Hematopoietic multipotent progenitor cell treated with erythropoietin and hydrocortisone succinate and interleukin-3 and kit ligand, for 15 days (in vitro differentiated cells): ENCODE results near the gene OFD1.

Source experiments
- DNase-seq: peaks from one replicate; pipeline ENCODE4 v3.0.0-alpha.2; 2015; ENCODE audit warnings: low spot score

Gene OFD1

DNA sequence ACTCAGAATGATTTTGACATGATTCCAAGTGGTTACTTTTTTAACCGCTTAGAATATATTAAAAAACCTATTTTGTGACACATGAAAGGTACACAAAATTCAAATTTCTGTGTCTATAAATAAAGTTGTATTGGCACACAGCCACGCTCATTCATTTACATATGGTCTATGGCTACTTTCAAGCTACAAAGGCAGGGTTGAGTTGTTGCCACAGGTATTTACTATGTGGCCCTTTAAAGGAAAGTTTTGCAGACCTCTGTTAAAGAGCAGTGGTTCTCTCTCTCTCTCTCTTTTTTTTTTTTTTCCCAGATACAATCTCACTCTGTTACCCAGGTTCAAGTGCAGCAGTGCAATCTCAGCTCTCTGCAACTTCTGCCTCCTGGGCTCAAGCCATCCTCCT, 59.3 kb downstream of the OFD1 start:
- DNase-seq, result no peak

DNA sequence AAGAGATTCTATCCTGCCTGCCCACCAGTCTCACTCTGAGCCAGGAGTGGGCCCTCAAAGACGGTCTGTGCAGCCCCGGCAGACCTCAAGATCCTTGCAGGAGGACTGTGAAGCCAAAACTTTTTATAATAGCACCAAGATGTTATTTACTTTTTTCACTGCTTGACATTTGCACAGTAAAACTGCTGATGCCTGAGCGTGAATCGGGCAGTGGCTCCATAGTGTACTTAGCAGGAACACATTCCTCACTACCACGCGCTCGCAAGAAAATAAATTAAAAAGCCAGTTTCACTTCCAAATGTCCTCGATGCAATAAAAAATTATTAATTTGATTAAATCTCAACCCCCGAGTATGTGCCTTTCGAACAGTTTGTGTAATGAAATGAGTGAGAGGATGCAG, 59.9 kb downstream of the OFD1 start:
- DNase-seq, result no peak

DNA sequence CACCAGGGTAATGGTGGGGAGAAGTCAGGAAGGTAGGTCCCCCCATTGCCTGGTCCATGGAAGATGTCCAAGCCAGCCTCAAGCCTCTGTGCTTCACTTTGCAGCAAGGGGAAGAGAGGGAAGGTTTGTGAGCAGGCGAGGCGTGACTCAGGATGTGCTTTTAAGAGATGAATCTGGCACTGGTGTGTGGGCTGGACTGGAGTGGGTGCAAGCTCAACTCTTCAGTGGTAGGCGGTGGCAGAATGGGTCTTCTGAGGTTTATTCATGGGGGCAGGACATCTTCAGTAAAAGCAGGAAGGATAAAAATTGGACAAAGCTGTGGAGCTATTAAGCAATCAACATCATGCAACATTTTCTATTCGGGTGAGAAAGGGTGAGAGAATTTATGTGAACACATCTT, 63.0 kb downstream of the OFD1 start:
- DNase-seq, result no peak

DNA sequence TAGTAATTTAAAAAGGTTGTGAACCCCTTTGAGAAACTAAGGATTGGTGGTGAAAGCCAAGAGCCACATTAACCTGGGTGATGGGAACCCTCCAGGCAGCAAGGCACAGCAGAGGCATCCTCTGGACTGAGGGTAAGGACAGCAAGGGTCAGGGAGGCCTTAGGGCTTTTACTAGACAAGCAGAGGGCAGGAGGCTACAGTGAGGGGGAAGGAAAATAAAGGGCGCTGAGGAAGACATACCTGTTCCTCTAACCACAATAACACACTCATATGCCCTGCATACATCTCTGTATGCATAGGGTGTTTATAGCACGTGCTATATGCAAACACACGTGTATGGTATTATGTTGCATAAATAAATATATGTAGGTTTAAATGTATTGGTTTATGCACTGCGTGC, 63.6 kb downstream of the OFD1 start:
- DNase-seq, result no peak

DNA sequence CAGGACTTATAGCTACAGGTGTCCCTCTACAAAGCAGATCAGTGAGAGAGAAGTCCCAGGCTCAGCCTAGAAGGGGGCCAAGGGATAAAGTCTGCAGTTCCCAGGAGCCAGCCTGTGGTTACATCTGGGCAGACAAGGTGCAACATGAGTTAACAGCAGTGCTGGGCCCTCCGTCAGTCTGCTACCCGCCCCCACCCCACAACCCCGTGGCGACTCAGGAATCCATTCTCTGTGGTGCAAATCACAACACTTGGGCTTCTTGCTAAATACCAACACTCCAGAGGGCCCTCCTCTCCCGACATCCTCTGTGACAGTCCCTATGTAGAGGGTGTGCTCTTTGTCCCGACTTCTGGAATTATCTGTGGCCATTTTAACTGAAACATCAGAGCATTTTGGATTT, 68.6 kb downstream of the OFD1 start:
- DNase-seq, result no peak

DNA sequence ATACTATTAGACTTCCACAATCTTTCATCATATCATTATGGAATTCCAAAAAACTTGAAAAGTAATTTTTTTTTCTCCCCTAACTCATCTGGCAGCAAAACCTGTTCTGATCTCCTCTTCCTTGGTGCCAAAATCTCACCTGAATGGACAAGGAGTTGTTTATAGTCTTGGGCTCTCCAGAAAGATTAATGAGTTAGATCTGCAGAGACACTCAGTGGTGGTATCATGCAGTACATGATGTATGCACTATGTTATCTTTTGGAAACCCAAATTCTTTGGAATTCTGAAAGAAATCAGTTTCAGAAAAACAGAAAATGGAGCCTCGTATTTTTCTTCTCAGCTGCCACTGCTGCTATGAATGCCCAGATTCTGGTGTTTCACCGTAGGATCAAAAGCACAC, 70.7 kb downstream of the OFD1 start:
- DNase-seq, result no peak

DNA sequence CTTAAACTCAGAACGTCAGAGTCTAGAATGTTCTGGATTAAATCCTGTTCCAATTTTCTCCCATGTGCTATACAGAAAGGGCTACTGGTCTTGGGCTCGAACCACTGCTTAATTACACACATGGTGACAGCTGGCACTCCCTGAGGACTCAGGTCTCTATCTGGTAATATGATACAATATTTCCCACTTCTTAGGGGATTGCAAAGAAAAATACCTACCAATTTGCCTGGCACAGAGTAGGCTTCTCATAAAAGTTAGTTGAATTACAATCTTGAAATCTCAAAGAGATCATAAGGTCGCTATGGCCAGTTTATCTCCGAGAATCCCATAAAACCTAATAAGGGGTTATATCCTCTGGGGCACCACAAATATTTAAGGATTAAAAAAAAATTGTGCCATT, 73.7 kb downstream of the OFD1 start:
- no peak for DNase-seq

DNA sequence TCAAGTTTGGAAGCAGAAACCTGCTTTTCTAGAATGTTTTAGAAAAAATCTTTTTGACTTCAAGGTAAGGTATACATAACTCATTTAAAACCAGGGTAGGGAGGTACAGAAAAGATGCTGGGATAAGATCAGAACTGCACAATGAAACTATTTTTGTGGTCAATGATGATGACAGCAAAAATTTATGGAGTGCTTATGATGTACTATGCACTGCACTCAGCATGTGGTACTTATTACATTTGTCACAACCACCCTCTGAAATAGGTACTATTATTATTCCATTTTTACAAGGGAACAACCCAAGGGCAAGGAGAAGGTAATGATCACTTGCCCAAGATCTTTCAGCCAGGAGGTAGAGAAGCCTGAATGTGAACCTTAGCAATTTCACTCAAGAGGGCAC, 74.3 kb downstream of the OFD1 start:
- DNase-seq, result no peak

DNA sequence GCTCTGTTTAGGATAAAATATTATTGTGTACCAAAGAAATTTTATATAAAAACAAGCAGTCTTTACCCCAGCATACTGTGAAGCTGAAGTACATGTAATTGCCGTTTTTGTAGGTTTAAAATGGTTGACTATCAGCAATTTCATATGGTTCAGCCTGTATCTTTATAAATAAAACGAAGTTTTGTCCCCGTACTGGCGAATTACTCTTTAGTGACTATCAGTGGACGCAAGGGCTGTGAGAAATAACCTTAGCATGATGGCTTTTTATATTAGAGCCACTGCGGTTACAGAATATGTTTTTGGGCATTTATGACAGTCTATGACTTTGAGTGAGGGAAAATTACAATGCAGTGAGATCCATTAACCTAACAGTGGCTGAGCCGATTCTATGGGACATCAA, 81.1 kb downstream of the OFD1 start:
- DNase-seq, result no peak

DNA sequence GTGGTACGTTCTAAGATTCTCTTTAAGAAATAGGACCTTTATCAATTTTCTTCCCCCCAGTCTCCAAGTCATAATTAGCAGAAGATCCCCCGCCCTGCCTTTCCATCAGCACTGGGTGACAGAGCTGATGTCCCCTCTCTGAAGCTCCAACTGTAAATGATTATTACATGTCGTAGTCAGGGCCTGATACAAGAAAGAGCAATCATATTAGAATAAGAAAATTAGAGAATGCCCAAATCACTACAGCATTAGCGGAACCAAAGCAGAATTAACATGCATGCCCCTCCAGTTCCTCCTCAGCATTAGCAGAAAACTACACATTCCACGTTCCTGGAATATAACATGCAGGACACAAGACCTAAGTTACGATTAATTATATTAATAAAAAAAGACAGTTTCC, 81.6 kb downstream of the OFD1 start:
- DNase-seq, result no peak

DNA sequence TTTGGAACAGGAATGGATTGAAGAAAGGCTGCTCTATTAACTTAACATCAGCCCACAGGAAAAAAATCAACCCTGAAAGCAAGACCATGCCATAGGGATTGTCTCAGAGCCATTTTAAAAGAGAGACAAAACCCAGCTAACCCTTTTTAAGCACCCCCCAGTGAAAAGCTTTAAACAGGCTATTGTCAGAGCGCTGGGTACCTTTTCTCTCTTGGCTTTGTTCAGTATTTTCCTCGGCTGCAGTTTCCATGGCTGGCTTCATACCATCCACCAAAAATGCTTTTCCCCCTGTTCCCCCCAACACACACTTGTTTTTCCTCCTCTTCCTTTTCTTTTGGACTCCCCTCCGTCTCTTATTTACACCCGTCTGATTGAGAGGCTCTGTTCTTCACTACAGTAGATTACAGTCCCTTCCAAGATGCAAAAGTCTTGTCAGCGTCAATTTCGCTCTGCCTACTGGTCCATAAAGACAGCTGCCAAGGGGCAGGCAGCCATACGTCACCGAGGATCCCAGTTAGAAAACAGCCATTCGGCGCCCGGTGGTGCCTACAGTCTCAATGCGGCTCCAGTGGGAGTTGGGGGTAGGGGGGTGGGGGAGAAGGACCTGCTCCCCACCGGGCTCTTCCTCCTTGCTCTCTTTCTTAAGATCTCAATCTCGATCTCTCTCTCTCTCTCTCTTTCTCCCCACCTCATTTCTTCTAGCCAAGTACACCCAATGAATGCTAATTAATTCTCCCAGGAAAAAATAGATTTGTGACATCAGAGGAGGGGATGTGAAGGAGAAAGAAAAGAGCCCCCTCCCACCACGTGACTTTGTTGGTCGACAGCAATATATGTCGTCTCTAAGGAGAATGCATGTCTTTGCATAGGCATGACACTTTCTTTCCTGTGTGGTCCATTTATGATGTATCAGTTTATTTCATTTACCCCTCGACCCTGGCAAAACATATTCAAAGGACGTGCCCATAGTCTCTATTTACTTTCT, 82.4 kb downstream of the OFD1 start, which contains the start of gene GPM6B:
Gene GPM6B, minus strand, starts transcription at position 451 of the 985 bp plus-strand sequence. Its CDS starts 189 bp downstream, at position 262.
- DNase-seq, result no peak
